GM20000 (cell line): Measurements from ENCODE around the gene SPRR4.

ENCODE experiments used
- DNase-seq: peaks from one replicate; pipeline ENCODE4 v3.0.0; 2012; ENCODE audit warnings: low spot score
- CTCF ChIP-seq: IDR thresholded peaks from 2 replicates; pipeline ENCODE4 v1.5.1; 2012; ENCODE audit warnings: mild to moderate bottlenecking, control low read depth; ENCODE audit errors: extremely low read depth, missing control alignments

SPRR4 gene

DNA sequence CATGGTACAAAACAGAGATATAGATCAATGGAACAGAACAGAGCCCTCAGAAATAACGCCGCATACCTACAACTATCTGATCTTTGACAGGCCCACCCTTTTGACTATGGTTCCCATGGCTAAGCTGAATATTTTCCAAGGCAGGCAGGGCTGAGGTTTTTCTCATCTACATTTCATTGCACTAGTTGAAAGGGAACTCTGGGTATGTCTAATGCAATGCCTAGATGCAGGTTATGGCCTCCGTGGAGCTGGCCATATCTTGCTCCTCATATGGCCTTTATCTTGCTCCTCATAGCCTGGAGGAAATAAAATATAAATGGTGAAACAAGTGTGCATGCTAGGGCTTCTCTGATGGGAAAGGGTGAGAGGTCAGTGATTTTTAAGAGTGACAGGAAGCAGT is 12.9 kb upstream of the SPRR4 start:
- TF ChIP-seq CTCF: no peak
- DNase-seq: no peak

DNA sequence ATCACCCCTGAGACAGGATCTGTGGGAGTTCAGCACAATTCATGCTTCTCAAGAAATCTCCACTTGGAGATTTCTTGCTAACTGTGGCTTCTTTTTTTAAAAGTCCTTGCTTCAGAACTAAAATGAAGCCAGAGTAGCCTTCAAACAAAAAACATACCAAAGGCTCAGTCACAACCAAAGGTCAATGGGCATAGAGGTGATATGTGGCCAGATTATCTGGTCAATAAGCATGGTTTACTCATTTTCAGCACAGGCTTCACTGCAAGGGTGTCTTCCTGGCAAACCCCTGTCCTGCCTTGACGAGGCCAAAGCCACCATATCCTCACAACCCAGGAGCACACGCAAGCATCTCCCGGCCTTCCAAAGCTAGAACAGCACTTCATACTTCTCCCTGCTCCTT is 11.2 kb upstream of the SPRR4 start:
- no peak for DNase-seq
- no peak for TF ChIP-seq CTCF

DNA sequence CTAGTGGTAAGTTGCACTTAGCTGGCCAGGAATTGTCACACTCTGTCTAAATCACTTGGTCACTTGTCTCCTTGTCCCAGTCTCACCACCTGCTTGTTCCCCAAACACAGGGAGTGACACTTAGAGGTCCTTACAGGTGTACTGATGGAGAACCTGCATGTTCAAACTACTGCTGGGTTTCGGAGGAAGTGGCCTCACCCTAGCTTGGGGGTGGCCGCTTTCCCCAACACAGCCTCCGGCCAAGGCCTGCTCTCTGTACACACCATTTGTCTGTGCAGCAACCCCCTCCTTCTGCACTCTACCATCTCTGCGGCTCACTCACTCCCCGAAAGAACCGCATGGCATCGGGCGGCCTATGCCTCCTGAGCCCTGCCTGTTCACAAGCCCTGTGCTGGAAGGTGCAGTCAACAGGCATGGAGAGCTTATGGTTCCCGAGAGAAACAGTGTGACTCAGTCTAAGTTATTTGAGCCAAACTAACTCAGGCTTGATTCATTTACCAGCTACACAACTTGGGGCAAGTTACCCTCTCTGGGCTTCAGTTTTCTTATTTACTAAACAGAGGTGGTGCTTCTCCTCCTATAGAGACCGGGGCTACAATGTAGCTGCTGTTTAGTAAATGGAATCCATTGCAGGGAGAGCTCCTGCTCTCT is 10.5 kb upstream of the SPRR4 start:
- no peak for DNase-seq
- TF ChIP-seq CTCF: no peak

DNA sequence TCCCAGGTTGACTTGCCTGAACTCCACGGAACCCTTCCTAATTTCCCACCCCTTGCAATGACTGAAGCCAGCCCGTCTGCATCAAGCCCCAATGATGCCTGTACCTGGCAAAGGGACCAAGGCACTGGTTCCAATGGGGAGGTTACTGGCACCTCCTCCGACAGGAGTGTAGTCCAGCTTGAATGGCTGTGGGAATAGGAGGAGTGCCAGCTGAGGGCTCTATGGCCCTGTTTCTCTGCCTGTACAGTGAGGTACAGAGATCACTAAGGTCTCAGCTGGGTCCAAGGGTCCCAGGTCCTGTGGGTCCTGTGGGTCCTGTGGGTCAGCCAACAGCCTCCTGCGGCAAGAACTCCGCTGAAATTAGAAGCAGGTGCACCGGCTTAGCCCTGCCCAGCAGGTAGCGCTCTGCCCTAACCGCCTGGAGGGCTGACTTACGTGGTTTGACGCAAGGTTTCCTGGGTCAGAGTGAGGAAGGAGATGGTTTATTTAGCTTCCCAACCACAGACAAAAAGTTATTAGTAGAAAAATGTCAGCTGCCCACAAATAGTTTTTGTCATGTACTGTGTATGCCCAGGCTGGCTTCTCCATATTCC is 9.9 kb upstream of the SPRR4 start:
- DNase-seq: peak; percentile 22
- TF ChIP-seq CTCF: no peak

- no peak for TF ChIP-seq CTCF
- no peak for DNase-seq
Measured at GRCh38 chr1:152961226-152961891, 9.1 kb upstream of the SPRR4 start.

DNA sequence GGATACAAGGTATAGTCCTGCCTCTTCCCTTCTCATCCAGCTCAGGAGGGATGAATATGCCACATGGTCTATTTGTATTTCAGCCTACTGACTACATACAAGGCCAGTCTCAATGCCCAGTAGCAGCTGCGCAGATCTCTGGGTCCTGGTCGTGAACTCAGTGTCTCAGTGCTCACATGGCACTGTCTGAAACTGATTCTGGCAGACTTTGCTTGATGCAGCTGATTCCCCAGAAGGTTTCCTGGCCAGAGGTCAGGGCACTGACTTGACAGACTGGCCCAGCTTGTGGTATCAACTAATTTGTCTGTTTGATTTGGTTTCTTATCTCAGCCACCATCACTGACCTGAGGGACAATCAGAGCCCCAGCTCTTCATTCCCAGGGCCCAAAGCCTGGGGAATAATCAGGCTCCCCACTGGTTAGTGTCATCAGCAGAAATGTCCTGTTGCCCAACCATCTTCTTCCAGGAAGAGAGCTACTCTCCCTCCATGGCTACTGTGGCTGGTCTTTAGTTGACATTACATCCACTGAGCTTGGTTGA is 7.5 kb upstream of the SPRR4 start:
- TF ChIP-seq CTCF: no peak
- DNase-seq: no peak

- DNase-seq: no peak
- no peak for TF ChIP-seq CTCF
Measured at GRCh38 chr1:152964536-152964935, 5.9 kb upstream of the SPRR4 start.
